ENCODE data around the gene FAM209A. TPM values are rescaled to one million over a fixed set of nuclear protein-coding genes. Genes with fewer than 3 reads are reported as not detected.

FAM209A gene
- total and polyA plus RNA-seq, 10 of the 15 experiments (the other 5 are each of a cell fraction or from before 2014, with no cell fraction given), result 0.11 to 0.51 (median 0.32) TPM; not detected in 4

- TF ChIP-seq ZNF592 (IDR thresholded peaks at IDR 0.05) (no peak), MEF2A (IDR thresholded peaks at IDR 0.05; ENCODE audit: insufficient read depth, low read depth, low read length) (peak; percentile 80), PML (IDR thresholded peaks at IDR 0.05; ENCODE audit: low read length) (no peak), RBBP5 (conservative IDR thresholded peaks at IDR 0.05) (0 out of 2 replicates have a peak, but pooled peaks have one; percentile 50), RUNX3 (IDR thresholded peaks at IDR 0.05; ENCODE audit: low read length) (peak; percentile 35; the same call in 1 of the 2 replicates), NR2F1 (conservative IDR thresholded peaks at IDR 0.05) (no peak), NBN (IDR thresholded peaks at IDR 0.05) (0 out of 2 replicates have a peak, but pooled peaks have one; percentile 24), YY1 (IDR thresholded peaks at IDR 0.05; ENCODE audit: low read depth, low read length) (0 out of 2 replicates have a peak, but pooled peaks have one; percentile 31), ATF7 (IDR thresholded peaks at IDR 0.05; ENCODE audit: low read depth) (peak; percentile 67), ETV6 (conservative IDR thresholded peaks at IDR 0.05 in 1 of 2, IDR thresholded peaks at IDR 0.05 in 1 of 2; ENCODE audit: borderline replicate concordance in 1 of 2, low read depth in 1 of 2) (0 out of 4 replicates have a peak, but pooled peaks of 1 of the 2 experiments have one; percentile 26), MTA2 (IDR thresholded peaks at IDR 0.05; ENCODE audit: low read depth) (peak; percentile 80), BHLHE40 (IDR thresholded peaks at IDR 0.05; ENCODE audit: borderline replicate concordance in 1 of 2, low read depth in 2 of 2, low read length in 1 of 2) (0 out of 4 replicates have a peak, but pooled peaks of 1 of the 2 experiments have one; percentile 10), EZH2 (IDR thresholded peaks at IDR 0.05; ENCODE audit: borderline replicate concordance, control insufficient read depth, low read depth, low read length) (no peak), SPI1 (IDR thresholded peaks at IDR 0.05; ENCODE audit: borderline replicate concordance, insufficient read depth, low read depth, low read length) (peak; percentile 63; the same call in 1 of the 2 replicates)
Observed at GRCh38 chr20:56554869-56555268, 30.3 kb downstream of the FAM209A start (continued).
